ENCODE measurements around the gene CYB5R3. TPM values are rescaled to one million over a fixed set of nuclear protein-coding genes. Genes with fewer than 3 reads are reported as not detected.

CYB5R3 gene
- total RNA-seq, 1 experiment from 2014 or later, result 85.4 TPM

DNA sequence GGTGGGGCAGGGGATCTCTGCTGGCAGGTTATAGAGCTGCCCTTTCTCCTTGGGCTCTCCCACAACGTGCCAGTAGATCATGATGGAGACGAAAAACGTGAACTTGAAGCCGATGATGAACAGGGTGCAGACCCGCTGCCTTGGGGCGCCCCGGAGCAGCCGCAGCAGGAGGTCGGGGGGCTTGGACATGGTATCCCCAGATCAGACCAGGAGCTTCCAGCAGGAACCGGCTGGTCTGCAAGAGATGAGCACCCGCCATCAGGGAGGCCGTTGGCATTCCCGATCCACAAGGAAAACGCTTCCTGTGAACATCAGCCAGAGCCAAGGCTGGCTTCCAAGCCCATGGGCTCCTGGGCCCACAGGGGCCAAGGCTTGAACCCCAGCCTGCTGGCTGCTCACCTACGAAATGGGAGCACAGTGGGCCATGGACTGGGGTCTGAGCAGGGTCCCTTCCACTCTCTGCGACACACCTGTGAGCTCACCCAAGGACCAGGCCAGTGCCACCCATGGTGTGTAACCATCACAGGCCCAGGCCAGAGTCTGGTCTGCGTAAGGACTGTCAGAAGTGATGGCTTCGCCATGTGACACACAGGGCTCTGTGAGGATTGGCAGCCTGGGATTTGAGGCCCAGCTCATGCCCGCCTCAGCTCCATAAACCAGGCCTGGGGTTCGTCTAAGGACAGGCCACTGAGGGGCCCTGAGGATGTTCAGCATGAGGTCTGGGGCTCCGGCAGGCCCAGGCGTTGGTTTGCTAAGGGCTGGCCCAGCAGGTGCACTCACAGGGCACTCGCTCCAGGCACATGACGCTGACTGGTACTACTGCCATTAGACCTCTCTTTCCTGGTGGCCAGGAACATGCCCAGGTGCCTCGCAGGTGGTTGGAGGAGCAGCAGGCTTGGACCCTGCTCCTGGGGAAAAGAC is 44.8 kb upstream of the CYB5R3 start (continued):
- TF ChIP-seq, protein P1, sequence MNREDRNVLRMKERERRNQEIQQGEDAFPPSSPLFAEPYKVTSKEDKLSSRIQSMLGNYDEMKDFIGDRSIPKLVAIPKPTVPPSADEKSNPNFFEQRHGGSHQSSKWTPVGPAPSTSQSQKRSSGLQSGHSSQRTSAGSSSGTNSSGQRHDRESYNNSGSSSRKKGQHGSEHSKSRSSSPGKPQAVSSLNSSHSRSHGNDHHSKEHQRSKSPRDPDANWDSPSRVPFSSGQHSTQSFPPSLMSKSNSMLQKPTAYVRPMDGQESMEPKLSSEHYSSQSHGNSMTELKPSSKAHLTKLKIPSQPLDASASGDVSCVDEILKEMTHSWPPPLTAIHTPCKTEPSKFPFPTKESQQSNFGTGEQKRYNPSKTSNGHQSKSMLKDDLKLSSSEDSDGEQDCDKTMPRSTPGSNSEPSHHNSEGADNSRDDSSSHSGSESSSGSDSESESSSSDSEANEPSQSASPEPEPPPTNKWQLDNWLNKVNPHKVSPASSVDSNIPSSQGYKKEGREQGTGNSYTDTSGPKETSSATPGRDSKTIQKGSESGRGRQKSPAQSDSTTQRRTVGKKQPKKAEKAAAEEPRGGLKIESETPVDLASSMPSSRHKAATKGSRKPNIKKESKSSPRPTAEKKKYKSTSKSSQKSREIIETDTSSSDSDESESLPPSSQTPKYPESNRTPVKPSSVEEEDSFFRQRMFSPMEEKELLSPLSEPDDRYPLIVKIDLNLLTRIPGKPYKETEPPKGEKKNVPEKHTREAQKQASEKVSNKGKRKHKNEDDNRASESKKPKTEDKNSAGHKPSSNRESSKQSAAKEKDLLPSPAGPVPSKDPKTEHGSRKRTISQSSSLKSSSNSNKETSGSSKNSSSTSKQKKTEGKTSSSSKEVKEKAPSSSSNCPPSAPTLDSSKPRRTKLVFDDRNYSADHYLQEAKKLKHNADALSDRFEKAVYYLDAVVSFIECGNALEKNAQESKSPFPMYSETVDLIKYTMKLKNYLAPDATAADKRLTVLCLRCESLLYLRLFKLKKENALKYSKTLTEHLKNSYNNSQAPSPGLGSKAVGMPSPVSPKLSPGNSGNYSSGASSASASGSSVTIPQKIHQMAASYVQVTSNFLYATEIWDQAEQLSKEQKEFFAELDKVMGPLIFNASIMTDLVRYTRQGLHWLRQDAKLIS (CRISPR knock-in tag; IDR thresholded peaks at IDR 0.05; ENCODE audit: borderline replicate concordance), result no peak
- TF ChIP-seq NFATC4 (CRISPR knock-in tag; IDR thresholded peaks at IDR 0.05) (no peak), EMX1 (CRISPR knock-in tag; IDR thresholded peaks at IDR 0.05) (no peak), ZNF396 (CRISPR knock-in tag; IDR thresholded peaks at IDR 0.05; ENCODE audit: borderline replicate concordance) (no peak), SP1 (CRISPR knock-in tag; conservative IDR thresholded peaks at IDR 0.05) (no peak), RELA (CRISPR knock-in tag; IDR thresholded peaks at IDR 0.05; ENCODE audit: borderline replicate concordance) (no peak), ZNF138 (CRISPR knock-in tag; conservative IDR thresholded peaks at IDR 0.05) (no peak)
- TF ChIP-seq, protein P2, sequence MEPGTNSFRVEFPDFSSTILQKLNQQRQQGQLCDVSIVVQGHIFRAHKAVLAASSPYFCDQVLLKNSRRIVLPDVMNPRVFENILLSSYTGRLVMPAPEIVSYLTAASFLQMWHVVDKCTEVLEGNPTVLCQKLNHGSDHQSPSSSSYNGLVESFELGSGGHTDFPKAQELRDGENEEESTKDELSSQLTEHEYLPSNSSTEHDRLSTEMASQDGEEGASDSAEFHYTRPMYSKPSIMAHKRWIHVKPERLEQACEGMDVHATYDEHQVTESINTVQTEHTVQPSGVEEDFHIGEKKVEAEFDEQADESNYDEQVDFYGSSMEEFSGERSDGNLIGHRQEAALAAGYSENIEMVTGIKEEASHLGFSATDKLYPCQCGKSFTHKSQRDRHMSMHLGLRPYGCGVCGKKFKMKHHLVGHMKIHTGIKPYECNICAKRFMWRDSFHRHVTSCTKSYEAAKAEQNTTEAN (CRISPR knock-in tag; IDR thresholded peaks at IDR 0.05), result no peak
- TF ChIP-seq, protein P3, sequence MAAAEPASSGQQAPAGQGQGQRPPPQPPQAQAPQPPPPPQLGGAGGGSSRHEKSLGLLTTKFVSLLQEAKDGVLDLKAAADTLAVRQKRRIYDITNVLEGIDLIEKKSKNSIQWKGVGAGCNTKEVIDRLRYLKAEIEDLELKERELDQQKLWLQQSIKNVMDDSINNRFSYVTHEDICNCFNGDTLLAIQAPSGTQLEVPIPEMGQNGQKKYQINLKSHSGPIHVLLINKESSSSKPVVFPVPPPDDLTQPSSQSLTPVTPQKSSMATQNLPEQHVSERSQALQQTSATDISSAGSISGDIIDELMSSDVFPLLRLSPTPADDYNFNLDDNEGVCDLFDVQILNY (CRISPR knock-in tag; IDR thresholded peaks at IDR 0.05), result no peak

DNA sequence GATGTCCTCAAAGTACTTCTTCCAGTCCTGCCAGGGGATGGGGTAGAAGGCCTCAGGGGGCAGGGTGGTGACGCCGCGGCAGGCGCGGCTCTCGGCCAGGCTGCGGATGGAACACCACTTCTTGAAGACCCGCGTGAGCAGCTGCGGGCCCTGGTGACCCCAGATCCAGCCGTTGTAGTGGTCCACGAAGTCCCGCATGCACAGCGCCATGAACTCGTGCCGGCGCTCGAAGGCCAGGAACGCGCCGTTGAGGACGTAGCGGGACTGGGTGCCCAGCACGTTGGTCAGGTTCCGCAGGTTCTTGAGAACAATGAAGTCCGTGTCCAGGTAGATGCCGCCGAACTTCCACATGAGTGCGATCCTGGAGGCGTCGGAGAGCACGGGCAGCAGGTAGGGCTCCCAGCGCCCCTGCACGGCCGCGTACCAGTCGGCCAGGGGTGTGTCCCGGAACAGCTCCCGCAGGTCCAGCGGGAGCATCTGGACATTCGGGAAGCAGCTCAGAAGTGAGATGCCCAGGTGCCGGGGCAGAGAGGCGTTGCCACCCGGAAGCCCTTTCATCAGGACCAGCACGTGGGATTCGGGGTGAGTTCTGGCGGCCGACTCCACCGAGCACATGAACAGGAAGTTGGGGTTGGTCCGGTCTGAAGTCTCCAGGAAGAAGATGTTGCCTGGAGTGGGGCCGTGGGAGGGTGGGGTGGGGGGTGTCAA is 44.0 kb upstream of the CYB5R3 start:
- H3K27ac Mint-ChIP-seq, result no peak overlapping the region
- DNase-seq (ENCODE audit: low spot score) (no peak), ATAC-seq (no peak)
- TF ChIP-seq NR1H2 (CRISPR knock-in tag; IDR thresholded peaks at IDR 0.05), result no peak
- no peak for TF ChIP-seq FOXJ3 (CRISPR knock-in tag; IDR thresholded peaks at IDR 0.05; ENCODE audit: borderline replicate concordance)
- TF ChIP-seq ESRRA (CRISPR knock-in tag; IDR thresholded peaks at IDR 0.05; ENCODE audit: borderline replicate concordance), result no peak
- TF ChIP-seq, protein P4, sequence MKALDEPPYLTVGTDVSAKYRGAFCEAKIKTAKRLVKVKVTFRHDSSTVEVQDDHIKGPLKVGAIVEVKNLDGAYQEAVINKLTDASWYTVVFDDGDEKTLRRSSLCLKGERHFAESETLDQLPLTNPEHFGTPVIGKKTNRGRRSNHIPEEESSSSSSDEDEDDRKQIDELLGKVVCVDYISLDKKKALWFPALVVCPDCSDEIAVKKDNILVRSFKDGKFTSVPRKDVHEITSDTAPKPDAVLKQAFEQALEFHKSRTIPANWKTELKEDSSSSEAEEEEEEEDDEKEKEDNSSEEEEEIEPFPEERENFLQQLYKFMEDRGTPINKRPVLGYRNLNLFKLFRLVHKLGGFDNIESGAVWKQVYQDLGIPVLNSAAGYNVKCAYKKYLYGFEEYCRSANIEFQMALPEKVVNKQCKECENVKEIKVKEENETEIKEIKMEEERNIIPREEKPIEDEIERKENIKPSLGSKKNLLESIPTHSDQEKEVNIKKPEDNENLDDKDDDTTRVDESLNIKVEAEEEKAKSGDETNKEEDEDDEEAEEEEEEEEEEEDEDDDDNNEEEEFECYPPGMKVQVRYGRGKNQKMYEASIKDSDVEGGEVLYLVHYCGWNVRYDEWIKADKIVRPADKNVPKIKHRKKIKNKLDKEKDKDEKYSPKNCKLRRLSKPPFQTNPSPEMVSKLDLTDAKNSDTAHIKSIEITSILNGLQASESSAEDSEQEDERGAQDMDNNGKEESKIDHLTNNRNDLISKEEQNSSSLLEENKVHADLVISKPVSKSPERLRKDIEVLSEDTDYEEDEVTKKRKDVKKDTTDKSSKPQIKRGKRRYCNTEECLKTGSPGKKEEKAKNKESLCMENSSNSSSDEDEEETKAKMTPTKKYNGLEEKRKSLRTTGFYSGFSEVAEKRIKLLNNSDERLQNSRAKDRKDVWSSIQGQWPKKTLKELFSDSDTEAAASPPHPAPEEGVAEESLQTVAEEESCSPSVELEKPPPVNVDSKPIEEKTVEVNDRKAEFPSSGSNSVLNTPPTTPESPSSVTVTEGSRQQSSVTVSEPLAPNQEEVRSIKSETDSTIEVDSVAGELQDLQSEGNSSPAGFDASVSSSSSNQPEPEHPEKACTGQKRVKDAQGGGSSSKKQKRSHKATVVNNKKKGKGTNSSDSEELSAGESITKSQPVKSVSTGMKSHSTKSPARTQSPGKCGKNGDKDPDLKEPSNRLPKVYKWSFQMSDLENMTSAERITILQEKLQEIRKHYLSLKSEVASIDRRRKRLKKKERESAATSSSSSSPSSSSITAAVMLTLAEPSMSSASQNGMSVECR (CRISPR knock-in tag; IDR thresholded peaks at IDR 0.05; ENCODE audit: borderline replicate concordance), result no peak
- TF ChIP-seq TEAD4 (CRISPR knock-in tag; IDR thresholded peaks at IDR 0.05), result no peak
- no peak for TF ChIP-seq TEAD1 (CRISPR knock-in tag; IDR thresholded peaks at IDR 0.05)
- no peak for TF ChIP-seq ATF1 (CRISPR knock-in tag; IDR thresholded peaks at IDR 0.05)
- TF ChIP-seq, protein P5, sequence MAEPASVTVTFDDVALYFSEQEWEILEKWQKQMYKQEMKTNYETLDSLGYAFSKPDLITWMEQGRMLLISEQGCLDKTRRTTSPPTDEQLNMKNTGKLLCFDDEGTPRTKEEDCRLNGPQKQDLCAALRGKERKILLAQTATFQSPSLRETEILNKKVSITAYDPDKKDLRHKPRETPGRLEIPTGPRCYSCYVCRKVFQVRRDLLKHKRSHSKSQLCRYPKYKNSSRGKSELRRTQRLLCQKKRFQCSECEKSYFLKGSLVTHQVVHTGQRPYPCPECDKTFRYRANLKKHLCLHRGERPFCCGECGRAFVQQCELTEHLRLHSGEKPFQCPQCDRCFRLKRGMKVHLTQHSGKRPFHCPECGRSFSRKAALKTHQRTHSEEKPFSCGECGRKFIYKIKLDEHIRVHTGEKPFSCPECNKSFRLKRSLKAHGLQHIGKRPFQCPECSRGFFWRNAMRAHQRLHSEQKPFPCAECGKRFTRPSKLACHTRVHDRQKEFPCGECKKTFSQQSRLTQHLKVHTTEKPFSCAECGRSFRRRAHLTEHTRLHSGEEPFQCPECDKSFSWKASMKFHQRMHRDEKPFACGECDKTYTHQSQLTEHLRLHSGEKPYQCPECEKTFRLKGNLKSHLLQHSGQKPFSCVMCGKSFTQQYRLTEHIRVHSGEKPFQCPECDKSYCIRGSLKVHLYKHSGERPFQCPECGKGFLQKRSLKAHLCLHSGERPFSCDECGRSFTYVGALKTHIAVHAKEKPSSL (CRISPR knock-in tag; conservative IDR thresholded peaks at IDR 0.05), result no peak
- no peak for TF ChIP-seq TP53 (CRISPR knock-in tag; IDR thresholded peaks at IDR 0.05)
- POLR2A ChIA-PET, result no interaction called here
- no peaks in the 10 kb centered on the region; the same call in 1 of the 2 replicates for H3K27me3 Mint-ChIP-seq (ENCODE audit: low read depth)
- no peak overlapping the region for H3K4me3 Mint-ChIP-seq
- CTCF ChIA-PET, result no interaction called here
- H3K9me3 Mint-ChIP-seq, result no peaks in the 10 kb centered on the region
- H3K36me3 Mint-ChIP-seq, result no peaks in the 10 kb centered on the region
- peaks cover 21% of the 10 kb centered on the region for H3K4me1 Mint-ChIP-seq

Measured in WTC11 (cell line).